ENCODE results near the gene DUSP1. TPM values are rescaled to one million over a fixed set of nuclear protein-coding genes. Genes with fewer than 3 reads are reported as not detected.

Gene DUSP1
- total RNA-seq, 6 donors from 2014 or later, result 568 to 1,492 (median 904) TPM

- TF ChIP-seq, protein P1, sequence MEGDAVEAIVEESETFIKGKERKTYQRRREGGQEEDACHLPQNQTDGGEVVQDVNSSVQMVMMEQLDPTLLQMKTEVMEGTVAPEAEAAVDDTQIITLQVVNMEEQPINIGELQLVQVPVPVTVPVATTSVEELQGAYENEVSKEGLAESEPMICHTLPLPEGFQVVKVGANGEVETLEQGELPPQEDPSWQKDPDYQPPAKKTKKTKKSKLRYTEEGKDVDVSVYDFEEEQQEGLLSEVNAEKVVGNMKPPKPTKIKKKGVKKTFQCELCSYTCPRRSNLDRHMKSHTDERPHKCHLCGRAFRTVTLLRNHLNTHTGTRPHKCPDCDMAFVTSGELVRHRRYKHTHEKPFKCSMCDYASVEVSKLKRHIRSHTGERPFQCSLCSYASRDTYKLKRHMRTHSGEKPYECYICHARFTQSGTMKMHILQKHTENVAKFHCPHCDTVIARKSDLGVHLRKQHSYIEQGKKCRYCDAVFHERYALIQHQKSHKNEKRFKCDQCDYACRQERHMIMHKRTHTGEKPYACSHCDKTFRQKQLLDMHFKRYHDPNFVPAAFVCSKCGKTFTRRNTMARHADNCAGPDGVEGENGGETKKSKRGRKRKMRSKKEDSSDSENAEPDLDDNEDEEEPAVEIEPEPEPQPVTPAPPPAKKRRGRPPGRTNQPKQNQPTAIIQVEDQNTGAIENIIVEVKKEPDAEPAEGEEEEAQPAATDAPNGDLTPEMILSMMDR (IDR thresholded peaks at IDR 0.05), result no peak
- no peak for TF ChIP-seq POLR2AphosphoS5 (IDR thresholded peaks at IDR 0.05)
- Histone ChIP-seq H3K4me1 (peaks cover 17 to 22% (median 19%) of the 10 kb centered on the region in 4 donors), H3K27ac (no peak overlapping the region), H3K27me3 (no peaks in the 10 kb centered on the region), H3K9me3 (no peaks in the 10 kb centered on the region), H3K4me3 (no peak overlapping the region), H3K36me3 (no peaks in the 10 kb centered on the region)
- ATAC-seq (ENCODE audit: low FRiP score in 2 of 2) (no peak), DNase-seq (peak in 1 of 2 donors; percentile 36)
- WGBS, 2 donors, result 85 to 98% methylated on average over 5 of the region's 5 CpGs
Observed at GRCh38 chr5:172725785-172726184, 45.2 kb downstream of the DUSP1 start.

GRCh38 chr5:172725273-172725672, 45.7 kb downstream of the DUSP1 start:
- peak in 1 of 2 donors; percentile 43 for DNase-seq
- 94 to 96% methylated on average over 10 of the region's 10 CpGs for WGBS, 2 donors
- H3K36me3 ChIP-seq, result no peaks in the 10 kb centered on the region
- H3K9me3 ChIP-seq, result no peaks in the 10 kb centered on the region
- H3K27ac ChIP-seq, result no peak overlapping the region
- H3K4me3 ChIP-seq, result no peak overlapping the region
- TF ChIP-seq POLR2A (IDR thresholded peaks at IDR 0.05) (no peak), POLR2AphosphoS5 (IDR thresholded peaks at IDR 0.05) (no peak), EP300 (IDR thresholded peaks at IDR 0.05) (no peak)
- TF ChIP-seq, protein P1 (IDR thresholded peaks at IDR 0.05), result no peak
- peaks cover 19 to 27% (median 21%) of the 10 kb centered on the region in 4 donors for H3K4me1 ChIP-seq
- no peaks in the 10 kb centered on the region for H3K27me3 ChIP-seq
- ATAC-seq (ENCODE audit: low FRiP score in 2 of 2), result no peak

- Histone ChIP-seq H3K36me3 (no peaks in the 10 kb centered on the region), H3K4me1 (peaks cover 19 to 34% (median 21%) of the 10 kb centered on the region in 4 donors), H3K4me3 (no peak overlapping the region), H3K9me3 (no peaks in the 10 kb centered on the region), H3K27me3 (no peaks in the 10 kb centered on the region), H3K27ac (no peak overlapping the region)
- TF ChIP-seq, protein P1 (IDR thresholded peaks at IDR 0.05), result no peak
- WGBS, 2 donors, result 74 to 79% methylated on average over 22 of the region's 22 CpGs
- DNase-seq (no peak), ATAC-seq (ENCODE audit: low FRiP score in 2 of 2) (no peak)
Observed at GRCh38 chr5:172724242-172725183, 46.5 kb downstream of the DUSP1 start.

- 67 to 75% methylated on average over 2 of the region's 2 CpGs for WGBS, 2 donors
- Histone ChIP-seq H3K36me3 (no peaks in the 10 kb centered on the region), H3K4me1 (peaks cover 19 to 34% (median 21%) of the 10 kb centered on the region in 4 donors), H3K27ac (no peak overlapping the region), H3K4me3 (no peak overlapping the region), H3K27me3 (no peaks in the 10 kb centered on the region), H3K9me3 (no peaks in the 10 kb centered on the region)
- ATAC-seq (ENCODE audit: low FRiP score in 2 of 2) (no peak), DNase-seq (no peak)
- no peak for TF ChIP-seq EP300 (IDR thresholded peaks at IDR 0.05)
- TF ChIP-seq POLR2A (IDR thresholded peaks at IDR 0.05), result no peak
- no peak for TF ChIP-seq POLR2AphosphoS5 (IDR thresholded peaks at IDR 0.05)
- TF ChIP-seq, protein P1 (IDR thresholded peaks at IDR 0.05), result no peak
Observed at GRCh38 chr5:172723508-172723907, 47.5 kb downstream of the DUSP1 start.

Measured in upper lobe of left lung (tissue), 6 donors.